ENCODE data around the gene SLC43A2.

SLC43A2 gene

DNA sequence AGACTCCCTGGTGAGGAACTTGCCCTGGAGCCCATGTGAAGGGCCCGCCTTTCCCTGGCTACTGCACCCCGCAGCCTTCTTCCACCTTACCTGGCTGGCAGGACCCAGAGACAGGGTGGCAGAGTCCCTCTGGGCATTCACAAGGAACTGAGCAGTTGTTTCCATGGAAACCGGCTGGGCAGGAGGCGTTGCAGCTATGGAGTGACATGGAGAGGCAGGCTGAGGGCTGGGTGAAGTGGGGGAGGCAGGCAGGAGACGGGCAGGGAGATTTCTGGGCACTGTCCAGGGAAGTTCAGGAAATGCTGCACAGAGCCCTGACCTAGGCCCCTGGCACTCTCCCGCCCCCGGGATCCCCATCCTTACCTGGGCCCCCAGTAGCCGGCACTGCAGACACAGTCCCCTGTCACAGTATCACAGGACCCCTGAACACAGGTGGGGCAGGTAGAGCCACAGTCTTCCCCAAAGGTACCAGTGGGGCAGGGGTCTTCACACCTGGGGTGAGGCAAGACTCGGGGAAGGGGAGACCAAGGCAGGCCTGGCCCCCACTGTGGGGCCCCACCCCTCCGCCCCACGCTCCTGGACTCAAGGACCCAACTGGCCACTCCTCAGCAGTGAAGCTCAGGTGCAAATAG, 11.0 kb upstream of the SLC43A2 start:
- Mint-ChIP-seq H3K36me3 (ENCODE audit: insufficient read depth) (peaks cover 2% of the 10 kb centered on the region), H3K27me3 (no peaks in the 10 kb centered on the region), H3K9me3 (no peaks in the 10 kb centered on the region), H3K27ac (ENCODE audit: low read depth) (no peak overlapping the region), H3K4me1 (peaks cover 8% of the 10 kb centered on the region), H3K4me3 (no peak overlapping the region)
- DNase-seq (ENCODE audit: low spot score in 2 of 2) (no peak), ATAC-seq (replicated peaks; ENCODE audit: extremely low read depth, poor library complexity, severe bottlenecking) (no peak)

DNA sequence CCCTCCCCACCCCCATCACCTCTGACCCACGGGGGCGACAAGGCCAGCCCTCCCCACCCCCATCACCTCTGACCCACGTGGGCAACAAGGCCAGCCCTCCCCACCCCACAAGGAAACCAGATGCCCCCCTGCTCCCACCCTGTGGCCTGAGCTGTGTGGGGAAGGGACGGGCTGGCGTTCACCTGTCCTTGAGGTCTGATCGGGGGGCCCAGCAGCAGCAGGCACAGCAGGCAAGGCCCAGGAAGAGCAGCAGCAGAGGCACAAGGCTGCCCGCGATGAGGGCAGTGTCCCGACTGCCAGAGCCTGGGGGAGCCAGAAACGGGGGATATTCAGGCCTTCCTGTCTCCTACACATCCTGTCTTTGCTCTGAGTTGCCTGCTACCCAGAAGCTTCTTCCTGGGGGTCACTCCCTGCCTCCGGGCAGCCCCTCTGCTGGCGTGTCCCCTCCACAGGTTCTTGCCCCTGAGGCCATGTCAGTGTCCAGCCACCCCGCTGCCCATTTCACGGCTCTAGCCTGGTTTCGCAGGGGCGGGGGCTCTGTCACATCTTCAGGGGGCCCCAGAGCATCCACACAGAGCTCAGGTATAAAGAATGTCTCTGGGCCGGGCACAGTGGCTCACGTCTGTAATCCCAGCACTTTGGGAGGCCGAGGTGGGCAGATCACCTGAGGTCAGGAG, 10.1 kb upstream of the SLC43A2 start:
- Mint-ChIP-seq H3K27ac (ENCODE audit: low read depth) (no peak overlapping the region), H3K4me1 (no peaks in the 10 kb centered on the region), H3K4me3 (no peak overlapping the region), H3K9me3 (no peaks in the 10 kb centered on the region), H3K27me3 (no peaks in the 10 kb centered on the region), H3K36me3 (ENCODE audit: insufficient read depth) (no peaks in the 10 kb centered on the region)
- DNase-seq (ENCODE audit: low spot score in 2 of 2) (no peak), ATAC-seq (replicated peaks; ENCODE audit: extremely low read depth, poor library complexity, severe bottlenecking) (no peak)

DNA sequence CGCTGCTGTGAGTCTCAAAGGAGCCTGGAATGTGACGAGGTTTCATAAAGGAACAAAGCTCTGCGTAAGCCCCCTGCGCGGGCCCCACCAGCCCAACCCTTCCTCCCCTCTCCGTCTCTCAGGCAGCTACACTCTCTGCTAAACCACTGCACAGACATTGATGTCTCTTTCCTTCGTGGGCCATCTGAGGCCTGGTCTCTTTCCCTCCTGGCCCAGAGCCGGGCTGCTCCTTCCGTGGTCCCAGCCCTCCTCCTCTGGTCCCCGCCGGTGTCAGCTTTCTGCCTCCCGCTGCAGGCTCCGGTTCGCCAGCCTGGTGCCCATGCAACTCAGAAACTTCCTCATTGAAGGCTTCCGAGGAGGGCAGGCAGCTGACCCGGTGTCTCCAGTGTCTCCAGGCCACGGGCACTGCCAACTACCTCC, 9.5 kb upstream of the SLC43A2 start:
- H3K36me3 Mint-ChIP-seq (ENCODE audit: insufficient read depth) = no peaks in the 10 kb centered on the region
- H3K9me3 Mint-ChIP-seq = no peaks in the 10 kb centered on the region
- no peaks in the 10 kb centered on the region for H3K4me1 Mint-ChIP-seq
- no peak overlapping the region for H3K27ac Mint-ChIP-seq (ENCODE audit: low read depth)
- ATAC-seq (replicated peaks; ENCODE audit: extremely low read depth, poor library complexity, severe bottlenecking) = no peak
- no peaks in the 10 kb centered on the region for H3K27me3 Mint-ChIP-seq
- H3K4me3 Mint-ChIP-seq = no peak overlapping the region
- no peak for DNase-seq (ENCODE audit: low spot score in 2 of 2)

DNA sequence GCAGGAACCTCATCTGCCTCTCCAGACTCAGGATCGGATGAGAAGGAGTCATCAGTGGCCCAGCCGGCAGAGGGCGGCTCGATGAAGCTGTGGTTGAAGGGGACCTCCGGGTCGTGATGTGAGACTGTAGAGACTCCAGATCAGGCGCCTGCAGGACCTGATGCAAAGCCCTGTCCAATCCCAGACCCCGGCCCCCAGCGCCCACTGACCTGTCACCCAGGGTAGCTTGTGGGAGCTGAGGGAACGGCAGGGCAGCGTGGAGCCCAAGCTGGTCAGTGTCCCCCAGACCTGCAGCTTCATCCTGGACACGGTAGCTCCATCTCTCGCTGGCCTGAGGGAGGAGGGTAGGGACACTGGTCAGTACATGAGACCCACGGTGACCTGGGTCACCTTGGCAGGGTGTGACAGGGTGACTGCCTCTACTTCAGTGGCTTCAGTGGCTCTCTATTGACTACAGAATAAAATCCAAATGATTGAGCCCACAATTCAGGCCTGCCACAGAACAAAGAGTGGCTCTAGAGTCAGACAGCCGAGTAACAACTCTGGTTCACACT, 8.2 kb upstream of the SLC43A2 start:
- DNase-seq (ENCODE audit: low spot score in 2 of 2) (no peak), ATAC-seq (replicated peaks; ENCODE audit: extremely low read depth, poor library complexity, severe bottlenecking) (no peak)
- no peak overlapping the region for H3K4me3 Mint-ChIP-seq
- H3K27ac Mint-ChIP-seq (ENCODE audit: low read depth) = no peak overlapping the region
- no peaks in the 10 kb centered on the region for H3K9me3 Mint-ChIP-seq
- H3K36me3 Mint-ChIP-seq (ENCODE audit: insufficient read depth) = no peaks in the 10 kb centered on the region
- H3K4me1 Mint-ChIP-seq = no peaks in the 10 kb centered on the region
- no peaks in the 10 kb centered on the region for H3K27me3 Mint-ChIP-seq

DNA sequence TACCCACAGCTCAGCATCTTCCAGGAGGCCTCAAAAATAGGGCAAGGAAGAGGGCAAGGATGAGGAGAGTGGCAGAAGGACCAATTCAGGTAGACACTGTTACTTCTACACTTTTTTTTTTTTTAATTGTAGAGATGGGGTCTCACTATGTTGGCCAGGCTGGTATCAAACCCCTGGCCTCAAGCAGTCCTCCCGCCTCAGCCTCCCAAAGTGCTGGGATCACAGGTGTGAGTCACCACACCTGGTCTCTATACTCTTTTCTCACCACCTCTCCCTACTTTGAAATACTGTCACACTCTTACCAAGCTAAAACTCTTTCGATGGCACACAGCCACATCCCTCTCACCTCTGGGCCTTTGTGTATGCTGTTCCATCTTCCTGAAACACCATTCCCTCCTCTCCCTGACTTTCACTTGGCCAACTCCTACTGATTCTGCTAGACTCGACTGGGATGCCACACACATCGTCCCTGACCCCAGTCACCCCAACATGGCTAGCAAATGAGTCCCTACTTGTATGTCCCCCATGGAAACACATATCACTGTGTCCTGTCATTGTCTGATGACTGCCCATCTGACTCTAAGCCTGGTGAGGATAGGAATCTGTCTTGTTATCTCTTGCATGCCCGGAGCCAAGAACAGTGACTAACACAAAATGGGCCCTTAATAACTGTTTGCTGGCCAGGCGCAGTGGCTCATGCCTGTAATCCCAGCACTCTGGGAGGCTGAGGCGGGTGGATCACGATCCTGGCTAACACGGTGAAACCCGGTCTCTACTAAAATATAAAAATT, 7.2 kb upstream of the SLC43A2 start:
- Mint-ChIP-seq H3K9me3 (no peaks in the 10 kb centered on the region), H3K4me1 (no peaks in the 10 kb centered on the region), H3K27me3 (no peaks in the 10 kb centered on the region), H3K36me3 (ENCODE audit: insufficient read depth) (no peaks in the 10 kb centered on the region), H3K27ac (ENCODE audit: low read depth) (no peak overlapping the region), H3K4me3 (no peak overlapping the region)
- ATAC-seq (replicated peaks; ENCODE audit: extremely low read depth, poor library complexity, severe bottlenecking) (no peak), DNase-seq (ENCODE audit: low spot score in 2 of 2) (no peak)

DNA sequence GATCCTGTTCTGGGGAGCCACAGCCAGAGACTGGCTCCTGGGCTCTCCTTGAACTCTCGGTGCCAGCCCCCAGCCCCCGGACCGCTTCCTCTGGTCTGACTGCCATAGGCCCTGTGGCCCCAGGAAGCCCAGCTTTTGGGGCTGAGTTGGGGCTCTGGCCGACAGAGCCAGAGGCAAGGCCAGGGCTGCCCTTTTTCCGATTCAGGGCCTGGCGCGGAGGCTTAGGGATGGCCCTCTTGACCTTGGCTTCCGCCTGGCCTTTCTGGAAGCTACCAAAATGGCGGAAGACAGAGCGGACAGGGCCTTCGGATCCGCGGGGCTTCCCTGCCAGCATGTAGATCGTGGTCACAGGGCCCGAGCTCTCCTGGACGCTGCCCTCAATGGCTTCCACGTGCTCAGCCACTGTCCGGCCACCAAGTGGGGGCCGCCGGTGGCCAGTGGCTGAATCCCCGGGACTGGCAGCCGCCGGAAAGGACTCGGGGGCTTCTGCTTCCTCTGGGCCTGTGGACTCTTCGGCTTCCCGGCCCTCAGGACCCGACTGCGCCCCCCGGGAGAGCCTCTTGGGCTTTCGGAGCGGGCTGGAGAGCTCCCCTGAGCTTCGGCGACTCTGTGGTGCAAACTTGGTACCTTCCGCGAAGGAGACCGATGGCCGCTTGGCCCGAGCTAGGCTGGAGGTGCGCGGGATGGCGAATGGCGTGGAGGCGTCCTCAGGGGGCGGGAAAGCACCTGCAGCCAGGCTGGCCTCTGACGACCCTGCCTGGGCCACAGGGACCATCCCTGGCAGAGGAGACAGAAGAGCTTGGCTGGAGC, 6.4 kb upstream of the SLC43A2 start:
- peaks cover 1% of the 10 kb centered on the region for H3K36me3 Mint-ChIP-seq (ENCODE audit: insufficient read depth)
- H3K27me3 Mint-ChIP-seq = no peaks in the 10 kb centered on the region
- no peak overlapping the region for H3K27ac Mint-ChIP-seq (ENCODE audit: low read depth)
- DNase-seq (ENCODE audit: low spot score in 2 of 2) (no peak), ATAC-seq (replicated peaks; ENCODE audit: extremely low read depth, poor library complexity, severe bottlenecking) (no peak)
- H3K9me3 Mint-ChIP-seq = no peaks in the 10 kb centered on the region
- no peak overlapping the region for H3K4me3 Mint-ChIP-seq
- H3K4me1 Mint-ChIP-seq = peaks cover 4% of the 10 kb centered on the region

DNA sequence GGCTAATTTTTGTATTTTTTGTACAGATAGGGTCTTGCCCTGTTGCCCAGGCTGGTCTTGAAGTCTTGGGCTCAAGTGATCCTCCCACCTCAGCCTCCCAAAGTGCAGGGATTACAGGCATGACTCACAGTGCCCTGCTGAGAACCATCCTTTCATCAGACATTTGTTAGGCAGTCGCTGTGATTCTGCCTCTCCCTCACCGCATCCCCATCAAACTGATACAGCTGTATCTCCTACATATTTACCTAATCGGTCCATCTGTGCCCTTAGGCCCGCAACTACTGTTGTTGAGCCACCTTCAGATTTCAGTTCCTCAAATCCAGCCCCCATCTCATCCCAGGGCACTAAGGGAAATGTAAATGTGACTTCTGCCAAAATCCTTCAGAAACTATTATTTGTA, 2.0 kb upstream of the SLC43A2 start:
- Mint-ChIP-seq H3K4me1 (peaks cover 15% of the 10 kb centered on the region), H3K4me3 (peak overlapping the region; percentile 97), H3K36me3 (ENCODE audit: insufficient read depth) (peaks cover 13% of the 10 kb centered on the region), H3K27ac (ENCODE audit: low read depth) (peak overlapping the region; percentile 96), H3K9me3 (no peaks in the 10 kb centered on the region), H3K27me3 (no peaks in the 10 kb centered on the region)
- no peak for ATAC-seq (replicated peaks; ENCODE audit: extremely low read depth, poor library complexity, severe bottlenecking)
- no peak for DNase-seq (ENCODE audit: low spot score in 2 of 2)

DNA sequence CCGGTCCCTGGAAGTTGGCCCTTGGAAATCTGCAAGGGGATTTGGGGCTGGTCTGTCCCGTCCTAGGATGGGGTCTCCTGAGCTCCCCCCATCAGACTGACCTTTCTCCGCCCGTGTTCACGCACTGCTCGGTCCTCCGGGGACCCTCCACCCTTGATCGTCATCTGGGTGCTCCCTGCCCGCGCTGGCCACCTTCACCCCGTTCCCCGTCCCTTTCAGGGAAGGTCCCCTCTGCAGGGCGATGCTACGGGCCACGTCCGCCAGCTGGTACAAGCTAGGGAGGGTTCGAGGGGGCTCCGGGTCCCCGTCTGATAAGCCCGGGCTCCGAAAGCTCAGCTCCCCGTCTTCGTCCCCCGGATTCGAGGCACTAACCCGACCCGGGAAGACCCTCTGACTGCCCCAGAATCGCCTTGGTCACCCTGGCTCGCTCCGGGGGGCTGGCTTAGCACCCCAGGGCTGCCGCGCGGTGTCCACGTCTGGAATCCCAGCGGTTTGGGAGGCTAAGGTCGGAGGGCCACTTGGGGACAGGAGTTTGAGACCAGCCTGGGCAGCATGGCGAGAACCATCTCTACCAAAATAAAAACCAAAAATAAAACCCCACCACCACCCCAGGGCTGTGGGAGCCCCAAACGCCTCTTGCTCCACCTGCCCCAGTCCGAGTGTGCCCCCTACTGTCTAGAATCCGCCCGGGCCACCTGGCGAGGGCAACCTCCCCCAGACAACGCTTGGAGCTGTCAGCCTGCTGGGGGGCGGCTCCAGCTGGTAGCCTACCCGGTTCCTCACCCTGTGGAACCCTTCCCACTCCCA, 1.1 kb upstream of the SLC43A2 start:
- Mint-ChIP-seq H3K36me3 (ENCODE audit: insufficient read depth) (peaks cover 13% of the 10 kb centered on the region), H3K9me3 (no peaks in the 10 kb centered on the region), H3K27me3 (no peaks in the 10 kb centered on the region), H3K4me3 (peak overlapping the region; percentile 97), H3K27ac (ENCODE audit: low read depth) (peak overlapping the region; percentile 96), H3K4me1 (peaks cover 15% of the 10 kb centered on the region)
- ATAC-seq (replicated peaks; ENCODE audit: extremely low read depth, poor library complexity, severe bottlenecking) = no peak
- DNase-seq (ENCODE audit: low spot score in 2 of 2) = peak; percentile 63 to 65

DNA sequence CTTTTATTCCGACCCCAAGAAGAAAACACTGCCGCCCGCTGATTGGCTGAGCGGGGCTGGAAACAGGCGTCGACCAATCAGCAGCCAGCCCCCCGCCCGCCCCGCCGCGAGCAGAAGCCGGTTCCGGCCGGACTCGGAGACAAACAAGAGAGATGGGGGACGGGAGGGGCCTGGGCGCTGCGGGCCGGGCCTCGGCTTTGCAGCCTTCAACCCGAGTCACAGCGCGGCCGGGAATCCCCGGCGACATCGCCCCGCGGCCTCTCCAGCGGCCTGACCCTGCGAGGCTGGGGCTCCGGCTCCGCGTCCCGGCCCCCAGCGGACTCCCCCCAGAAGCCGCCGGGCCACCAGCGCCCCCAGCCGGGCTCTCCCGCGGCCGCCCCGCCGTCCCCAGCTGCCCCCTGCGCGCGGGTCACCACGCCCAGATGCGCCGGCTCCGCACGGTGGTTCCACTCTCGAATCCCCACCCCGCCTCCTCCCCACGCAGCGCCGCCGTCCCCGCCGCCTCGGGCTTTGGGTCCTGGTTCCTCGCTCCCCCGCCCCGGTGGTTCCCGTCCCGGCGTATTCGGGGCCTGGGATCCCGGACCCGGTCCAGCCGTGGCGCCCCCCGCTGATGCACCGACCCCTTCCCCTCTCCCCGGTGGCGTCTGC, 346 bp upstream of the SLC43A2 start:
- H3K36me3 Mint-ChIP-seq (ENCODE audit: insufficient read depth) = peaks cover 13% of the 10 kb centered on the region
- no peaks in the 10 kb centered on the region for H3K27me3 Mint-ChIP-seq
- no peaks in the 10 kb centered on the region for H3K9me3 Mint-ChIP-seq
- ATAC-seq (replicated peaks; ENCODE audit: extremely low read depth, poor library complexity, severe bottlenecking) (peak; percentile 86), DNase-seq (ENCODE audit: low spot score in 2 of 2) (peak; percentile 74 to 86)
- H3K4me1 Mint-ChIP-seq = peaks cover 15% of the 10 kb centered on the region
- H3K27ac Mint-ChIP-seq (ENCODE audit: low read depth) = peak overlapping the region; percentile 96
- peak overlapping the region; percentile 97 for H3K4me3 Mint-ChIP-seq

DNA sequence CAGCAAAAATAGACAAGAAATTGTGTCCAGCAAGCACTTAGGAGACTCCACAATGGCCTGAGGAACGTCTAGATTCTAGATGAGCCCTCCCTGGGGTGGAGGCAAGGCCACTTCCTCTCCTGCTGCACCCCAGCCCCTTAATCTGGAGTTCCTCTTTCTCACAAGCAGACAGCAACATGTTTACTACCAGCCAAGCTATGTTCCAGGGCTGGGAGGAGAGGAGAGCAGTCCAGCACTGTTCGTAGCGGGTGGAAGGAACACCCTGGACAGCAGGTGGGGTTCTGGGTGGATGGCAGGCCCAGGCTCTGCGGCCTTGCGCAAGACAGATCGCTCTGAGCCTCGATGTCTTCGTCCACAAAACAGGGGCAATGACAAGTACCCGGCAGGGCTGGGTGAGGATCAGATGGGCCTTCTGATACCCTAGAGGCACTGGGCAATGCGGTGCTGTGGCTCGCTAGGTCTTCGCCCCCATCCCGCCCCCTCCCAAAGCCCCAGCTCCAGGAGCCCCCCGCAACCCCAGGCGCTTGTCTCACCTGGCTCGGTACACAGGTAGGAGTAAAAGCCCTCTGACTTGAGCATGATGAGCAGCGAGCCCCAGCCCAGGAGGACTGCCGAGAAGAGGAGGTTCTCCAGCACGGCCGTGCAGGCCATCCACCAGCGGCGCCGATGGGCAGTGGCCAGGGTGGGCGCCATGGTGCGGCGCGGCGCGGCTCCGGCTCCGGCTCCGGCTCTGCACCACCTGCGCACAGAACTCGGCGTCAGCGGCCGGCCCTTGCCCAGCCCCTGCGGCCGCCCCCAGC, 1.3 kb downstream of the SLC43A2 start:
- no peak for ATAC-seq (replicated peaks; ENCODE audit: extremely low read depth, poor library complexity, severe bottlenecking)
- Mint-ChIP-seq H3K4me3 (peak overlapping the region; percentile 97), H3K4me1 (peaks cover 15% of the 10 kb centered on the region)

DNA sequence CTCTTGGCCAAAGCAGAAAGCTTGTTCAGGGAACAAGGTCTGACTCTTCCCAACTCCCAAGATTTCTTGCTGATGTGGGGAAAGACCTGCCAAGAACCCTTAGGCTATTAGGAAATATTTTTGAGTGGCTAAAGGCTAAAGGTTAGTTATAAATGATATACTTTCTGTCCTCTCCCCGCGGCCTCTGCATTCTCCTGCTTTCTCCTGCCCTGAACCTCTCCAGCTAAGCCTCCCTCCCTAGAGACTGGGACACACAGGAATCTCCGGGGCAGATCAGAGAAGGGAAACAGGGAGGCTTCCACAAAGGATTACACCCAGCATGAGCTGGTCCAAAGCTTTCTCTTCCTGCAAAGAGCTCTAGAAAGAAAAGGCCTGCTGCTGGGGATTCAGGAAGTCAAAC, 2.3 kb downstream of the SLC43A2 start:
- no peak for ATAC-seq (replicated peaks; ENCODE audit: extremely low read depth, poor library complexity, severe bottlenecking)
- Mint-ChIP-seq H3K4me3 (peak overlapping the region; percentile 69), H3K9me3 (no peaks in the 10 kb centered on the region), H3K4me1 (peaks cover 15% of the 10 kb centered on the region), H3K27ac (ENCODE audit: low read depth) (peak overlapping the region; percentile 68), H3K27me3 (no peaks in the 10 kb centered on the region), H3K36me3 (ENCODE audit: insufficient read depth) (peaks cover 13% of the 10 kb centered on the region)
- DNase-seq (ENCODE audit: low spot score in 2 of 2) = no peak

More for the DNA sequence above, 1.3 kb downstream of the SLC43A2 start:
- DNase-seq (ENCODE audit: low spot score in 2 of 2) = no peak
- Mint-ChIP-seq H3K27ac (ENCODE audit: low read depth) (peak overlapping the region; percentile 68), H3K27me3 (no peaks in the 10 kb centered on the region), H3K36me3 (ENCODE audit: insufficient read depth) (peaks cover 13% of the 10 kb centered on the region), H3K9me3 (no peaks in the 10 kb centered on the region)

Data from central memory CD8-positive, alpha-beta T cell (primary cell).